Cardiac muscle cell (in vitro differentiated cells and primary cell): ENCODE results near the gene PSMG4. TPM values are rescaled to one million over a fixed set of nuclear protein-coding genes. Genes with fewer than 3 reads are reported as not detected.

Experiments used
- DNase-seq, 2 donors: peaks; one replicate each; pipeline versions ENCODE4 v3.0.0 to v3.0.0-alpha.2; 2010 to 2017; ENCODE audit warnings: low read depth in 1 of 2, low spot score in 1 of 2
- H3K27ac ChIP-seq: fragments of 200-600 bp; sonication (generic); 2 replicates; pipeline ENCODE4 v1.5.1; 2016
- H3K27me3 ChIP-seq: fragments of 200-600 bp; sonication (generic); 2 replicates; pipeline ENCODE4 v1.6.0; 2016; ENCODE audit warnings: control low read depth
- H3K36me3 ChIP-seq: fragments of 200-600 bp; sonication (generic); 2 replicates; pipeline ENCODE4 v1.5.1; 2016; ENCODE audit warnings: control low read depth
- H3K4me1 ChIP-seq: fragments of 200-600 bp; sonication (generic); 2 replicates; pipeline ENCODE4 v1.8.1; 2017; ENCODE audit warnings: low read depth, mild to moderate bottlenecking, mixed run types
- H3K4me3 ChIP-seq: fragments of 200-600 bp; sonication (generic); 2 replicates; pipeline ENCODE4 v1.5.1; 2016; ENCODE audit warnings: mild to moderate bottlenecking
- H3K9me3 ChIP-seq: fragments of 200-600 bp; sonication (generic); 2 replicates; pipeline ENCODE4 v1.5.1; 2017; ENCODE audit warnings: low read depth, mild to moderate bottlenecking, control low read depth
- CTCF ChIP-seq: IDR thresholded peaks from 2 replicates; pipeline ENCODE4 v1.5.1; 2012; ENCODE audit warnings: low read depth, mild to moderate bottlenecking, low read length
- polyA plus RNA-seq: library from polyadenylated mRNA; unstranded; fragments of >200 nt; fragmentation: Nextera tagmentation; extraction: Ambion mirVana; gene quantifications from 2 replicates; pipeline ENCODE4 v1.2.1, GENCODE V29; 2016
- total RNA-seq: library from RNA; depleted of rRNA; stranded (reverse); fragments of >200 nt; gene quantifications from 2 replicates; pipeline ENCODE4 v1.2.3, GENCODE V29; 2016

PSMG4 gene
- total and polyA plus RNA-seq, 2 experiments from 2014 or later, result 22.2 to 44.0 TPM

GRCh38 chr6:3269281-3269975 is 10.7 kb downstream of the PSMG4 start:
- no peak for TF ChIP-seq CTCF
- Histone ChIP-seq H3K4me1 (no peaks in the 10 kb centered on the region), H3K36me3 (peaks cover 11% of the 10 kb centered on the region), H3K4me3 (no peak overlapping the region), H3K9me3 (no peaks in the 10 kb centered on the region), H3K27ac (no peak overlapping the region), H3K27me3 (no peaks in the 10 kb centered on the region)
- DNase-seq, result no peak

- no peak for DNase-seq
- no peaks in the 10 kb centered on the region for H3K27me3 ChIP-seq
- no peak for TF ChIP-seq CTCF
- no peaks in the 10 kb centered on the region for H3K9me3 ChIP-seq
- no peaks in the 10 kb centered on the region for H3K4me1 ChIP-seq
- H3K36me3 ChIP-seq, result peaks cover 11% of the 10 kb centered on the region
- H3K4me3 ChIP-seq, result no peak overlapping the region
- no peak overlapping the region for H3K27ac ChIP-seq
These were observed 11.5 kb downstream of the PSMG4 start for GRCh38 chr6:3270258-3270657.

- Histone ChIP-seq H3K27me3 (no peaks in the 10 kb centered on the region), H3K27ac (no peak overlapping the region), H3K9me3 (no peaks in the 10 kb centered on the region), H3K36me3 (peaks cover 11% of the 10 kb centered on the region), H3K4me1 (no peaks in the 10 kb centered on the region), H3K4me3 (no peak overlapping the region)
- no peak for DNase-seq
- no peak for TF ChIP-seq CTCF
These were observed 13.0 kb downstream of the PSMG4 start for GRCh38 chr6:3271756-3272155.

GRCh38 chr6:3272911-3273547 is 14.3 kb downstream of the PSMG4 start:
- no peak overlapping the region for H3K27ac ChIP-seq
- no peak for TF ChIP-seq CTCF
- H3K36me3 ChIP-seq, result peaks cover 11% of the 10 kb centered on the region
- no peaks in the 10 kb centered on the region for H3K27me3 ChIP-seq
- H3K4me3 ChIP-seq, result no peak overlapping the region
- no peak for DNase-seq
- no peaks in the 10 kb centered on the region for H3K4me1 ChIP-seq
- H3K9me3 ChIP-seq, result no peaks in the 10 kb centered on the region

GRCh38 chr6:3273707-3274521 is 15.2 kb downstream of the PSMG4 start:
- H3K27me3 ChIP-seq, result no peaks in the 10 kb centered on the region
- H3K9me3 ChIP-seq, result no peaks in the 10 kb centered on the region
- no peak overlapping the region for H3K27ac ChIP-seq
- no peak for DNase-seq
- H3K4me1 ChIP-seq, result no peaks in the 10 kb centered on the region
- H3K4me3 ChIP-seq, result no peak overlapping the region
- no peak for TF ChIP-seq CTCF
- peaks cover 11% of the 10 kb centered on the region for H3K36me3 ChIP-seq
